HG03439 (cell line): ENCODE data around the gene GSTO2.

Experiments
- ATAC-seq: cut with Tn5 transposase; IDR thresholded peaks from one replicate; pipeline ENCODE4 v1.9.1; 2021; ENCODE audit warnings: mild to moderate bottlenecking, moderate library complexity; ENCODE audit not compliant: unreplicated experiment

GSTO2 gene

DNA sequence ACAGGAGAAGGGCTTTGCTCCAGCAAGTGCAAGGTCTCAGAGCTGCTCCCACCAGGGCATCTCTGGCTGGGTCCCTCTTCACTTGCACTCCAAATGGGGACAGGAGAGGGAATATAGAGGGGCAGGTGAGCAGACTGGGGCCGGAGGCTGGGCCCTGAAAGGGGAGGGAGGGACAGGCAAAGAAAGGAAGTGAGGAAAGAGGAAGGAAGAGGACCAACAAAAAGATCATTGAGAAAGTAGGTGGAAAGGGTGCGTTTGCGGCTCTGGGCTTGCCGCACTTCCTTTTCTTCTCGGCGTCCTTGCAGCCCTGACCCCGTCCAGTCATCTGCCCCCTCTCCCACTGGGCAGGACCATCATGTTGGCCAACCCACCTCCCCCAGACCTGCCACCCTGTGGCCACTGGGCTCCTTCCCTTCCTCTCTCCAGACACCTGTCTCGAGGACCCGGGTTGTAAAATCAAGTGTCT is 55.3 kb downstream of the GSTO2 start:
- no peak for ATAC-seq

DNA sequence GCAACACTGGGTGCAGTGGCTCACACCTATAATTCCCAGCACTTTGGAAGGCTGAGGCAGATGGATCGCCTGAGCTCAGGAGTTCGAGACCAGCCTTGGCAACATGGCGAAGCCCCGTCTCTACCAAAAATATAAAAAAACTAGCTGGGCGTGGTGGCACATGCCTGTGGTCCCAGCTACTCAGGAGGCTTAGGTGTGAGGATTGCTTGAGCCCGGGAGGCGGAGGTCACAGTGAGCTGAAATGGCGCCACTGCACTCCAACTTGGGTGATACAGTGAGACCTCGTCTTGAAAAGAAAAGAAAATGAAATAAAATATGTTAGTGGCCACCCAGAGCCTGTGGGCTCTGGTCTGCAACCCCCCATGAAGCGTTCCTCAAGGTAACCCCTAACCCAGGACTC is 55.9 kb downstream of the GSTO2 start:
- no peak for ATAC-seq

DNA sequence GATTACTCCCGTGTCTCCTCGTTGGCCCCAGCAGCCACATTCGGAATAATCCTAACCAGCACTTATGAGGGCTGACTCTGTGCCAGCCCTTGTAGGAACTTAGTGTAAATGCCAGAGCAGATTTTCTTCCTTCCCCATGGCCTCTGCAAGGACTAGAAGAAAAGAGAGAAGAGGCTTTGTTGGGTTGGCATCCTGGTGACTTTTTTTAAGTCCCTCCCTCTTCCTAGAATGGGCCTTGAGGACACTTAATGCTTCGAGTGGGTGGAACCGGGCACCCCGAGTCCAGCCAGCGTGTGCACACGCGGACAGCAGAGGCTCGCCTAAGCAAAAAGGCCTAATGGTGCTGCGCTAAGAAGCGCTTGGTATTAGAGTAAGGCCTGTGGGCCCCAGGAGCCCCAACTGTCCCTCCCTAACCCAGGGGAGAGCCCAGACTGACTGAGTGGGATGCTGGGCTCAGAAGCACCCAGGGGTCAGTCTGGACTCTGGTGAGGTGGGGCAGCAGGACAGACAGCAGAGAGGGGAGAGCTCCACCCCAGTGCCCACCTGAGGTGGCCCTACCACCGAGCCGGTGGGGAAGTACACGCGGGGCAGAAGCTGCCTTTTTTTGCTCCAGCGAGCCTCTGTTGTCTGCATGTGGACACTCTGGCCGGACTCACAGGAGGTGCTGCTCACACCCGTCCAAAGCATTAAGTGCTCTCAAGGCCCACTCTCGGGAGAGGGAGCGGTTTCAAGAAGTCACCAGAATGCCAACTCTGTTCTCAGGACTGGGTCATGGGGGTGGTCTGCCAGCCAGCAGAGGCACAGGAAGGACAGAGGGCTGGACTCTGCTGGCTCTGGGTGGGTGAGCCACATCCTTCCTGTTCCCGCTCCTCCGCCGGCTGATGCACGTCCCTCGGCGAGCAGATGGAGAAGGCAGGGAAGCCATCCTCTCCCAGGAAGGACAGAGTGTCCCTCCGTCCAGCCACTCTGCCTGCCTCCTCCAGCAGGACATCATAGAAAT is 56.8 kb downstream of the GSTO2 start:
- ATAC-seq = no peak

DNA sequence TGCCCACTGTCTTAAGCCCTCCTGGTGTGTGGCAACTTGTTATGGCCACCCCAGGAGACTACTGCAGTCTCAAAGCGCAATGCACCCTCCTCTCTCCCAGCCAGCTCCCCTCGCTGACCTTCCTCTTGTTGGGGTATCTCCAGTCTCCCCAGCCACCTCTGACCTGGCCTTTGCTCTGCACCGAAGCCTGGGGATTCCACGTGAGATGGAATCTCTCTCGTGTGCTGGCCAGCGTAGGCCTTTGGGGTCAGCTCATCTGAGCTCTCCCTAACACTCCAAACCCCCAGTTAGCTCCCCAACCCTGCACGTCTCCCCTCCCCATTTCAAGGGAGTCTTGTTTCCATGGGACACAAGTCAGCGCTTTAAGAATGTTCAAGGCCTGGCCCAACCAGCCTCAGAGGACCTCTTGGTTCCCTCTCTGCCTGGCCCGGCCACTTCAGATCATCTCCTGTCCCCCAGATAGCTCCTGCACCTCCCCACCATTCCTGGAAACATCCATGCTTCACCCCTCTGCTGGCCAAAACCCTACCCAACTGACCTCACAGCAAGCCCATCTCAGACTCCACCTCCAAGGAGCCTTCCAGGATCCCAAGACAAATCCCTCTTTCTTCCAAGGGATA is 58.1 kb downstream of the GSTO2 start:
- no peak for ATAC-seq

DNA sequence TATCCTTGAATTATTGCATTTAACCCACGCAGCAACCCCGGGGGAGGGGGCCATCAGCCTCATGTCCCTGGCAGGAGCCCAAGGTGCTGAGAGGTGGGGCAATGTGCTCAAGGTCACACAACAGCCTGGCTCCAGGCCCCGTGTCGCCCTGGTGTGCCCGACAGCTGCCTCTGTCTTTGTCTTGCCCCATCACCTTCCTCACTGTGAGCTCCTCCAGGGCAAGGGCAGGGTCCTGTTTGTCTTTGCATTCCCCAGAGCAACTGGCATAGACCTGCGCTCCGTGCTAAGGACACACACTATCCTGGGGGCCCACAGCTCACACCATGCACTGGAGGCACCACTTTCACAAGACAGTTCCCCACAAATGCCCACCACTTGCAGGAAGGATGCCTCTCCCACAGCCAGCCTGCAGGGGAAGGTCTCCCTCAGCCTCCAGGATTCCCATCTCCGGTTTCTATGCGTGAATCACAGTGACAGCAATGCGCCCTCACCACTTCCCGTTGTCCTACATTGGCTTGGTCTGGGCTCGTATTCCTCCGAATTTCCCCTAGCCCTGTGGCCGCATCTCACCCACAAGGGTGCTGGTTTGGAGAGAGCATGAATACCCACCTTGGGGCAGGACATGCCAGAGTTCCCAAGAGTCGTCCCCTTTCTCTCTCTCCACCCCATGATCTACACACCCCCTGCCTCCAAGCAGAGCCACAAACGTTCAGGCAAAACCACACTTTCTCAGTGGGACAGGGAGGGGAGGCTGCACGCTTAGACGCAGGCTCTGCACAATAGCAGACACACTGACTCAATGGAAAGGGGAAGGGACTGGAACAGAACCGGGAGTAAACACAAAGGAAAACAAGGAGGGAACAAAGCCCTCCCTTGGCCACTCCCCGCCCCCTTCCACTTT is 59.0 kb downstream of the GSTO2 start:
- no peak for ATAC-seq

DNA sequence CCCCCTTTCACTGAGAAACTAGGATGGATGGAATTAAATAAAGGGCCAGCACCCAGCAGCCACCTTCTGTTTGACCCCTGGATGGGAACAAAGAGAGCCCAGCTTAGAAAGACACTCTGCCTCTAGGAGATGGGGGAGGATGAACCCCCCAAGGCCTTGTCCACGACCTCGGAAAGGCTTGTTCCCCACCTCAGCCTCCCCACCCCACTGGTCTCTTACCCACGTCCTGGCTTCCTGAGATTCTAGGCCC is 59.6 kb downstream of the GSTO2 start:
- ATAC-seq = no peak

DNA sequence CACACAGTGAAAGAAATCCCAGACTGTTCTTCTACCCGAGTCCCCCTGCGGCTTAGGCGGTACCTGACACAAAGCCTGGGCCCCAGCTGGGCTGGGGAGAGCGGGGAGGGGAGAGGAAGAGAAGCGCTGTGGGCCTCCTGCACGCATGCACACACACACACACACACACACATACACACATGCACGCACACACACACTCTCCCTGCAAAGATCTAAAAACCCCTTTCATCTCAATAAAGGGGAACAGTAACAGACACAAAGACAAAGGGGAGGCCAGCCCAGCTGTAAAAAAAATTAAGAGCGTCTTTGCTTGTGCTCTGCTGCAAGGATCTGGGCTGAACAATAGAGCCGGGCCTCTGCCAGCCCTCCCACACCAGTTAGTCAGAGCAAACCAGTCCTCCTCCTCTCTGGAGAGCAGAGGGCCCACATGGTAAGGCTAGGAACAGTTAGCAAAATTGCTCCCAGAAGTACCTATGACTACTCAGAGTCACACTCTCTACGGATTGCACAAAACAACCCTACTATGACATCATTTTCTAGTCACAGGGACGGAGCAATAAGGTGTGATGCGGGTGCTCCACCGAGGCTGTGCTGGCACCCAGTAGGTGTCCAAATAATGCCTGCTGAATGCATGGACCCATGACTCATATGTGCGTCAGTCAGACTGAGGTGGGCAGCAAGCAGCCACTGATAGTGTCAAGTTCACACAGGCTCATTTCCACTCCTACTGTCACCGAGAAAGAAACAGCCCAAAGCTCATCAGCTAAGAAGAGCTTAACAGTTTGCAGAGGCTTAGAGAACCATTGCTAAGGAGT is 60.1 kb downstream of the GSTO2 start:
- peak; percentile 58 for ATAC-seq

DNA sequence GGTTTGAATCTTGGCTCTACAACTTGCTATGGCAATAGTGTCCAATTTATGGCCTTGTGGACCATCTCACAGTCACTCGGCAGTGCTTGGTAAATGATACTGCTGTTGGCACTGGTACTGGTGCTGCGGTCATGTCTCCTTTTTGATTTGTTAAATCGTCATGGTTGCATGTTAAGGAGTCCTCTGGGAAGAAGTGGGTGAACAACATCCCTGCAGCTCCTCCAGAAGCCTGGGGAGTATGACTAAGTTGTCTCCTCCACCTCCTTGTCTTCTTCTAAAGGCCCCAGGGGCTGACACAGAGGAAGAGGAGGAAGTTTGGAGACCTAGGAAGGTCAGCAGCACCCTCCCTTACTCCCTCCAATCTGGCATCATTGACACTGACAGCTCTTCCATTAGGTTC is 60.8 kb downstream of the GSTO2 start:
- peak; percentile 2 for ATAC-seq

DNA sequence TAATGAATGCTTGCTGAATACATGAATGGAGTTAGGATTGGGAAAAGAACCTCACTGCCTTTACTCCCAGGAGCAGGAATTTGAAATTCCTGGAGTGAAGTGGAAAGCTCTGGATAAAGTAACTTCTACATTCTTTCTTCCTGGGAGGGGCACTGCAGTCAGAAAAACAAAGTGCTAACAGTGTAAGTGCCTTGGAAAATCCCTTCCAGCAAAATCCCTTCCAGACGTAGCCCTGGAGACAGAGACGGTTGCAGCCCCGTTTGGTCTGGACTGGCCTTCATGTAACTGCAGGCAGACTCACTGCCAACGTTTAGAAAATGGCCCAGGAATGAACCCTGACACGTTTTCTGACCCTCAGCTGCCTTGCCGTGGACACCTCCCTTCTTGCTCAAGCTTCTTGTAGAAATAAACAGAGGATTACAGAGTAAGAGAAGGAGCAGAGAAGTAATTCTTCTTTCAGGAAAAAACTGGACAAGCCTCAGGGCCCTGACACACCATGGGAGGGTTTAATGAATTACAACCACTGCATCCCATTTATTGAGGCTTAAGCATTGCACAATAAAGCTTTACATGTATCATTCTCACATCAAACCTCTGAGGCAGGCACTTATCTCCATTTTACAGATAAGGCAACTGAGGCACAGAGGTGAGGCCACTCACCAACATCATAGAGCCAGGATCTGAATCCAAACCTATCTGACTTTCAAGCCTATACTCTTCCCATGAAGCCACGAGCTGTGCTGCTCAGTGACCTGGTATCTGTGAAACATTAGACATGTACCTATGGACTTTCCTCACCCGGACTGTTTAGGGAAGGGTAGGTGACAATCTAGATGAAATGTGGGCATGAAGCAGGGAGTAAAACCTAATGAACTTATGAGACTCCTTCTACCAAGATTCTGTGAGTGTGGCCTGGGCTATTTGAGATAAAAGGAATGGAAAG is 61.5 kb downstream of the GSTO2 start:
- ATAC-seq = no peak

DNA sequence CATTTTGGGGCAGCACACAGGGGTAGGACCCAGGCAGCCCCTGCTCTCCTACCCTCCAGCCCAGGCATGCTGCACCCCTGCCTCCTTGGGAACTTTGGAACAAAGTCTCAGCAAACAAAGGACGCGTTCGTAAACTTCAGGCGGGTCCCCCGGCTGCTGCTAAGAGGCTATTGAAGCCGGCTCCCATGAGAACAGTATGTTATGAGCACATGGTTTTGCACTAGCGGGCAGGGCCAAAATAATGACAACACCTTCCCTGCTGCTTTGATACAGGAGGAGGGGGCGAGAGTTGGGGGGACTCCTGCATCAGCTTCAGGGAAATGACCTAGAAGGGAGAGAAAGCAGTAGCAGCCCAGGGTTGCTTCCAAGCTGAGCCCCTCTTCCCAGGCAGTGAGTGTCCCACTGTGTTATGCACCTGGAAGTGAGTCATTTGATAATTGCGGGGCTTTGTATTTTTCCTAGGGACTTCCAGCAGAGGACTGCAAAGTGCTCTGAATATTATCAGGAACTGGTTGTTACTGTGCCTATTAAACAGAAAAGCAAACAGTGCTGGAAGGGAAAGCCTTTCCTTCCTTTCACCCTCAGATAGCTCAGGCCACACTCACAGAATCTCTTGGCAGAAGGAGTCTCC is 62.3 kb downstream of the GSTO2 start:
- no peak for ATAC-seq

DNA sequence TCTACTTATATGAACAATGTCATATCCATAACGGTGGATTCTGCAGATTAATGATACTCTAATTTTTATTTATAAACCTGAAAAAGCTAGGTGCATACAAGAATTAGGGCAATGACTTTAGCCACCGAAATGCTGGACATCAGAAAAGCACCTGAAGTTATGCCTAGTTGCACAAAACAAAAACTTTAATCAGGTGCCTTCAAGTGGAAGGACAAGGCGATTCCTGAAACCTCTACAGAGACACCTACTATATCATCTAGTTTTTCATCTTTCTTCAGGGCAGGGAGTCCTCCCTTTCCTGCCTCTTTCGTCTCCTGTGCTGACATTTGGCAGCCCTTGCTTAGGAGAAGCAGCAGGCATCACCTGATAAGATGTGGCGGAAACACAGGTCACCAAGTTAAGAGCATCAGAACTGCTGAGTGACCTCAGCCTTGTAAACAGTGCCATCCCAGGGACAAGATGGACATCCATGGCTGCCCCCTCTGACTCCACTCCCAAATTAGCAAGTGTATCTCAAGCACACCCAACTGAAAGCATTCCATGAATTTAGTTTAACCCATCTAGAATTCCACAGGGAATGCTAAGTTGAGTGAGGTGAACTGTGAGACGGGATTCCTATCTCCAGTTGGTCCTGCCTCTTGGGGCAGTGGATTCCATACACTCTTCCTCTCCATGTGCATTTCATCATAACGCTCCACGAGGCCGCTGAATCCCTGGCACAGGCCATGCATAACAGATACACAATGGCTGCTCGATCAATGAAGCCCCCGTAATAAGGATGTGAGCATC is 63.5 kb downstream of the GSTO2 start:
- no peak for ATAC-seq

DNA sequence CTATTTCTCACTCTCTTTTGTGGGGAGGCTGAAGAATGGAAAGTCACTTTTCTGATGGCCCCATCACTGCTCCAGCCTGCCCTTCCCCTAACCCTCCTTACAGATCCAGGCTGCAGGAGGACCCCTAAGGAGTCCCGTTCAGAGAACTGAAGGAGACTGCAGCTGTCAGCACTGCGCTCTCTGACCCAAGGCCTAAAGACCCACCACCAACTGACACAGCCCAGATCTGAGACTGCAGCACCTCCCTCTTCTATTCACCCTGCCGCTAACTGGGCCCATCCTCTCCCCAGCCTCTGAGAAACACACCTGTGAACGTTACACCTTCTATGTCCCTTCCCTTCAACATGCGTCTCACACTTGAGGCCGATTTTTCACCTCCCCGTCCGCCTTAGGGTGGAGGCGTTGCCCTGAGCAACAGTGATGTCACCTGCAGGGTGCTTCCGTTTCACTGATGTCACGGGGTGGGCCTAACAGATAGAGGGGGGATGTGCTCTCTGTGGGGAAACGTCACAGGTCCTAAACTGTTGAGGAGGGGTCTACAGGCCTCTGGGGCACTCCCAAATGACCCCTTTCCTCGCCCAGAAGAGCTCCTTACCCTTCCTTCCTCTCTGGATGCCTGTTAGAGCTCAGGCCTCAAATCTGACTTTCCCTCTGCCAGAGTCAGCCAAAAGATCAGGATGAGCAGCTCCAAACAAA is 64.2 kb downstream of the GSTO2 start:
- ATAC-seq = no peak

DNA sequence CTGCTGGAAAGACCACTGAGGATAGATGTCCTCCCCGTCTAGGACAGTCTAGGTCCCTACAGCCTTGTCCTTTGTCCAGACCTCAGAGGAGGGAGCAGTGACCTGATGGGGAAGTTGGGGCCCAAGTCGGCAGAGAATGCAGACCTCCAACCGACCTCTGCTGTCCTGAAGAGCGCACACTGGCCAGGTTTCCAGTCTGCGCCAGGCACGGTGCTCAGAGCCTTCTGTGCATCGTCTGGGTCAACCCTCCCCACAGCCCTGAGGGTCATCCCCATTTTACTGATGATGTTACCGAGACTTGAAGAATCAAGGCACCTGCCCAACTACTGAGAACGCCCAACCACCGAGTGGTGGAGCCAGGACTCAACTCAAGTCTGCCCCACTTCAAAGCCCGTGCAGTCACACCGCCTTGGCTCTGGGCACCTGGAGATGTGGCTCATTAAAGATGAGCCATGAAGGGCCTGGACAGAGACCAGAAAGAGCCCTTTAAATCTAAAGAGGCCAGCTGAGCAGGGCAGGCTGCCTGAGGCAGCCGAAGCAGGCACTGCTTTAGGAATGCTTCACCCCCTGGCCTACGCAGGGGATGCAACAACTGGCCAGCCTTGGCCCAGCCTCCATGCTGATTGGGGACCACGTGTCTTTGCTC is 64.9 kb downstream of the GSTO2 start:
- no peak for ATAC-seq

DNA sequence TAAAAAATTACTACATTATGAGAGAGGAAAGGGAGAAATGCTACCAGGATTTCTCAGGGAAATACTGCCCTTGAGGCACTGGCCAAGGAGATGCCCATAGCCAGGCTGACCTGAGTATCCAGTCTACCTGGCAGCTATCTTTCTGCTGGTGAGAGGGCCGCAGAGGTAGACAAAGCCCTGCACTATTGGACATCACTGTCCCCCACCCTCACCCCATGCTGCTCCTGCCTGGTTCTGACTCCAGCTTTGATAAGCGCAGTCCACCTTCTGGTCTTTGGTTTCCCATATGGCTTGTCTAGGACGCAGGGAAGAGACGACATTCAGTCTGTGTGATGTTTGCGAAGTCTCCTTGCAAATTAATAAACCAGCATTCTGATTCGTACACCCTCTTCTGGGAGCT is 65.6 kb downstream of the GSTO2 start:
- ATAC-seq = no peak

DNA sequence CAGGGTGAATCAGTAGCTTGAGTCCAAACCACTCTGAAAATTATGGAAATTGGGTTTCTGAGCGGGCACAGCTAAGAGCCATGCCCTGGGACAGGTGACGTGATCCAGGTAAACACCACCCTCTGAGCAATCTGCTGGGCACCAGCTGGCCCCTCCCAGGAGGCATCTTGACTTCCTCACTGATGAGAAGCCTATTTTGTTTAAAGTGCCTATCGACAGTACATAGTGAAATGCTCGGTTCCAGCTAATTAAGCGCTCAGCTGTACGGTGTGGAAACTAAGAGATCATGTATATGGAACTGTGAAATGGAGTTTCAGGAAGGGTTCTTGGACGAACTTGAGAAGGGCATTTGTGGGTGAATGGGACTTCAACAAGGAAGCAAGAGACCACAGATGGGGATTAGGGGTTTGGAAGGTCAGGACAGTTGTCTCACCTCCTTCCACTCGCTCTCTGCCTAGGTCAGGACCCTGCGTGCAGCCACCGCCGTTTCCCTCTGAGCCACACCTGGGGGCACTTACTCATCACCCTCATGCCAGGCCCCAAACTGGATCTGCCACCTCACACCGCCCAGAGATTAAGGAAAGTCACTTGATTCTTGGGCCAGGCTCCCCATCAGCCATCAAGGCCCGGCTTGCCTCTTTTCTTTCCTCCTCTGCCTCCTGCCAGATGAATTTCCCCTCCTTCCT is 66.1 kb downstream of the GSTO2 start:
- no peak for ATAC-seq

DNA sequence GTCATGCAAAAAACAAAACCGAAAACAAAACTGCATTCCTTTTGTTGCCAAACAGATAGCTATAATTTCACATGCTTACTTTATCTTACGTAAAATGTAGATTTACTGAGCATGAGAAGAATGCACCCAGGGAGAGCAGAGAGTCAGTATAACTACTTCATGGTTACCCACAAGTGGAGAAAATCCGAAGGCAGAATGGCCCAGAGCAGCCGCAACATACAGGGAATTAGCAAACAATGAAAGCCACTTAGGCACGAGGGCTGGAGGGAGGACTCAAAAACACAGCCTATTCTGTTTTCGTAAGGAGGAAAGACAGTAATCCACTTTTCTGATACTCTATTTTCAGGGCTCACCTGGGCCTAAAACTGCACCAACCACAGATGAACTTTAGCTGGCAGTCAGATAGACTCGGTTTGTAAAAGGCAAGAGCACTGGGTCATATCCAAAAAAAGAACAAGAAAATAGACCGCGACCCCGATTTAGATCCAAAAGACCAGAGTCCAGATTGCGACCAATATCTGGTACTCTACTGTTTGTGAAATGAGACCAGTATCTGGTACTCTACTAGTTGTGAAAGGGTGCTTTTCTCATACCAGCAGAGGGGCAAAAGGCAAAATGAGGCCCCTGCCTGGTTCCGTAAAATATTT is 68.0 kb downstream of the GSTO2 start:
- ATAC-seq = peak; percentile 25
